Esophagus muscularis mucosa (tissue), 4 donors: ENCODE results near the gene TACC2. TPM values are rescaled to one million over a fixed set of nuclear protein-coding genes. Genes with fewer than 3 reads are reported as not detected.
A peak's percentile ranks its signal among the peaks of the same experiment; 100 is the strongest.

Experiments used
- DNase-seq: peaks from one replicate; pipeline ENCODE4 v3.0.0-alpha.2; 2017; ENCODE audit errors: extremely low spot score
- H3K27ac ChIP-seq, 4 donors: fragments of 200-600 bp; sonication (generic); replicated peaks in 1 of 4; 1 replicate in 3 of 4; 2 replicates in 1 of 4; pipeline ENCODE4 v1.5.1; 2016 to 2019; ENCODE audit warnings: mild to moderate bottlenecking in 1 of 4
- H3K27me3 ChIP-seq, 4 donors: fragments of 200-600 bp; sonication (generic); one replicate each; pipeline versions ENCODE4 v1.5.1 to v1.6.0; 2016 to 2019
- H3K36me3 ChIP-seq, 4 donors: fragments of 200-600 bp; sonication (generic); one replicate each; pipeline ENCODE4 v1.5.1; 2016 to 2019
- H3K4me1 ChIP-seq, 4 donors: fragments of 200-600 bp; sonication (generic); one replicate each; pipeline ENCODE4 v1.5.1; 2016 to 2019
- H3K4me3 ChIP-seq, 4 donors: fragments of 200-600 bp; sonication (generic); 1 replicate in 2 of 4; 2 replicates in 2 of 4; pipeline ENCODE4 v1.5.1; 2016 to 2019; ENCODE audit warnings: mild to moderate bottlenecking in 4 of 4, moderate library complexity in 1 of 4
- H3K9me3 ChIP-seq, 4 donors: fragments of 200-600 bp; sonication (generic); 1 replicate in 3 of 4; 2 replicates in 1 of 4; pipeline ENCODE4 v1.5.1; 2016 to 2019
- CTCF ChIP-seq, 3 experiments: fragments of 200-600 bp in 2 of 3; fragments of 450-650 bp in 1 of 3; sonication (generic) in 2 of 3; IDR thresholded peaks; one replicate each; pipeline ENCODE4 v1.5.1; 2017 to 2019; ENCODE audit warnings: antibody characterized with exemption in 3 of 3, mild to moderate bottlenecking in 2 of 3, moderate library complexity in 1 of 3
- EP300 ChIP-seq: sonication (generic); formaldehyde crosslinking; IDR thresholded peaks from one replicate; pipeline ENCODE4 v1.6.1; 2017; ENCODE audit warnings: antibody characterized with exemption
- POLR2A ChIP-seq: fragments of 450-650 bp; IDR thresholded peaks from one replicate; pipeline ENCODE4 v1.6.1; 2017; ENCODE audit warnings: antibody characterized with exemption, moderate library complexity, mild to moderate bottlenecking, low read depth
- POLR2AphosphoS5 ChIP-seq, 2 donors: sonication (generic); formaldehyde crosslinking; IDR thresholded peaks; one replicate each; pipeline ENCODE4 v1.6.1; 2017; ENCODE audit warnings: antibody characterized with exemption in 2 of 2
- WGBS: methylation state at CpG from one replicate; pipeline ENCODE4 v1.1.5; 2018; 5-methylcytosine and 5-hydroxymethylcytosine counted together
- intact Hi-C: fragments of 100-400 bp; cut with DNase I; formaldehyde crosslinking; loops from one replicate; pipeline ENCODE4 v1.15.1; 2023
- total RNA-seq, 4 donors: library from RNA; depleted of rRNA; stranded (reverse); fragments of >200 nt; gene quantifications; one replicate each; pipeline versions ENCODE4 v1.1.0 to v1.2.1, GENCODE V29; 2016

TACC2 gene
- total RNA-seq, 4 donors from 2014 or later = 53.7 to 99.4 (median 75.6) TPM

GRCh38 chr10:122168598-122169394 lies 179.8 kb downstream of the TACC2 start:
- WGBS = 55% methylated on average over 2 of the region's 3 CpGs
- Histone ChIP-seq H3K27ac (peak overlapping the region; percentile 77 to 86 (median 82)), H3K27me3 (no peaks in the 10 kb centered on the region), H3K36me3 (peaks cover 0 to 5% (median 2%) of the 10 kb centered on the region in 4 donors), H3K4me3 (no peak overlapping the region), H3K9me3 (no peaks in the 10 kb centered on the region), H3K4me1 (peaks cover 56 to 99% (median 97%) of the 10 kb centered on the region in 4 donors)
- no peak for DNase-seq
- intact Hi-C loops = no loop called here
- no peak for TF ChIP-seq CTCF (IDR thresholded peaks at IDR 0.05)
- no peak for TF ChIP-seq EP300
- TF ChIP-seq POLR2A = no peak
- no peak for TF ChIP-seq POLR2AphosphoS5 (IDR thresholded peaks at IDR 0.05)

GRCh38 chr10:122170802-122171201 lies 181.8 kb downstream of the TACC2 start:
- H3K4me1 ChIP-seq = peaks cover 49 to 96% (median 93%) of the 10 kb centered on the region in 4 donors

GRCh38 chr10:122171302-122172075 lies 182.5 kb downstream of the TACC2 start:
- peaks cover 0 to 5% (median 2%) of the 10 kb centered on the region in 4 donors for H3K36me3 ChIP-seq
- WGBS = 40% methylated on average over 7 of the region's 7 CpGs
- TF ChIP-seq EP300 (peak; percentile 72), POLR2AphosphoS5 (IDR thresholded peaks at IDR 0.05) (peak; percentile 40 to 60), POLR2A (no peak), CTCF (IDR thresholded peaks at IDR 0.05) (no peak)
- peak overlapping the region; percentile 77 to 86 (median 82) for H3K27ac ChIP-seq
- no peak for DNase-seq
- intact Hi-C loops = no loop called here
- H3K4me1 ChIP-seq = peaks cover 49 to 94% (median 90%) of the 10 kb centered on the region in 4 donors
- no peaks in the 10 kb centered on the region for H3K9me3 ChIP-seq
- H3K4me3 ChIP-seq = no peak overlapping the region
- H3K27me3 ChIP-seq = no peaks in the 10 kb centered on the region

More at GRCh38 chr10:122170802-122171201, 181.8 kb downstream of the TACC2 start:
- intact Hi-C loops = no loop called here
- no peak for TF ChIP-seq CTCF (IDR thresholded peaks at IDR 0.05)
- peak in 1 of 2 donors; percentile 12 for TF ChIP-seq POLR2AphosphoS5 (IDR thresholded peaks at IDR 0.05)
- no peak for TF ChIP-seq EP300
- TF ChIP-seq POLR2A = no peak
- Histone ChIP-seq H3K4me3 (no peak overlapping the region), H3K36me3 (peaks cover 0 to 5% (median 2%) of the 10 kb centered on the region in 4 donors), H3K27ac (peak overlapping the region; percentile 77 to 86 (median 82)), H3K27me3 (no peaks in the 10 kb centered on the region), H3K9me3 (no peaks in the 10 kb centered on the region)
- 63% methylated on average over 7 of the region's 7 CpGs for WGBS
- DNase-seq = no peak

GRCh38 chr10:122172361-122173008 lies 183.5 kb downstream of the TACC2 start:
- peak overlapping the region; percentile 77 to 86 (median 82) for H3K27ac ChIP-seq
- peaks cover 0 to 5% (median 2%) of the 10 kb centered on the region in 4 donors for H3K36me3 ChIP-seq
- no peaks in the 10 kb centered on the region for H3K27me3 ChIP-seq
- no peak overlapping the region for H3K4me3 ChIP-seq
- H3K9me3 ChIP-seq = no peaks in the 10 kb centered on the region
- no peak for TF ChIP-seq EP300
- no peak for TF ChIP-seq POLR2A
- no peak for TF ChIP-seq CTCF (IDR thresholded peaks at IDR 0.05)
- TF ChIP-seq POLR2AphosphoS5 (IDR thresholded peaks at IDR 0.05) = no peak
- WGBS = 60% methylated on average over 11 of the region's 12 CpGs
- H3K4me1 ChIP-seq = peaks cover 44 to 90% (median 82%) of the 10 kb centered on the region in 4 donors
- DNase-seq = no peak
- intact Hi-C loops = no loop called here
